HepG2 (cell line): ENCODE data around the gene C14orf93. TPM values are rescaled to one million over a fixed set of nuclear protein-coding genes. Genes with fewer than 3 reads are reported as not detected.

Experiments
- ATM ChIP-seq: fragments of 450-650 bp; IDR thresholded peaks from 2 replicates; pipeline ENCODE4 v1.7.1; 2017; ENCODE audit warnings: mild to moderate bottlenecking, borderline replicate concordance
- EED ChIP-seq: sonication (generic); formaldehyde crosslinking; IDR thresholded peaks from 2 replicates; pipeline ENCODE4 v1.5.0; 2020; ENCODE audit warnings: mild to moderate bottlenecking, missing genetic modification reagents
- ETV5 ChIP-seq: IDR thresholded peaks from 2 replicates; pipeline ENCODE4 v1.6.1; 2018; ENCODE audit warnings: missing biosample characterization, missing genetic modification reagents, inconsistent platforms, borderline replicate concordance
- FOXJ3 ChIP-seq: sonication (generic); formaldehyde crosslinking; IDR thresholded peaks from 2 replicates; pipeline ENCODE4 v1.4.0; 2020; ENCODE audit warnings: missing genetic modification reagents, mild to moderate bottlenecking, borderline replicate concordance
- FOXP1 ChIP-seq, 2 experiments: fragments of 450-650 bp in 1 of 2; IDR thresholded peaks; 2 replicates each; pipeline ENCODE4 v1.6.1; 2017 to 2018; ENCODE audit warnings: antibody characterized with exemption in 1 of 2
- JUNB ChIP-seq: sonication (generic); formaldehyde crosslinking; IDR thresholded peaks from 2 replicates; pipeline ENCODE4 v1.8.0; 2022; ENCODE audit warnings: missing genetic modification reagents, mild to moderate bottlenecking, borderline replicate concordance
- MAFG ChIP-seq: sonication (generic); formaldehyde crosslinking; IDR thresholded peaks from 2 replicates; pipeline ENCODE4 v1.5.1; 2020; ENCODE audit warnings: mild to moderate bottlenecking, missing genetic modification reagents
- NAIF1 ChIP-seq: sonication (generic); formaldehyde crosslinking; IDR thresholded peaks from 2 replicates; pipeline ENCODE4 v1.5.0; 2020; ENCODE audit warnings: mild to moderate bottlenecking, missing genetic modification reagents, borderline replicate concordance
- NFE2L2 ChIP-seq: fragments of 150-350 bp; IDR thresholded peaks from 2 replicates; pipeline ENCODE4 v1.6.1; 2014; ENCODE audit warnings: low read length
- NR3C1 ChIP-seq: sonication (generic); formaldehyde crosslinking; IDR thresholded peaks from 2 replicates; pipeline ENCODE4 v1.4.0; 2020; ENCODE audit warnings: missing genetic modification reagents
- NRL ChIP-seq: sonication (generic); formaldehyde crosslinking; IDR thresholded peaks from 2 replicates; pipeline ENCODE4 v1.5.0; 2020; ENCODE audit warnings: missing genetic modification reagents, mild to moderate bottlenecking, moderate library complexity, borderline replicate concordance
- SMAD1 ChIP-seq: sonication (generic); formaldehyde crosslinking; IDR thresholded peaks from 2 replicates; pipeline ENCODE4 v1.4.0; 2020; ENCODE audit warnings: missing genetic modification reagents, low read depth, mild to moderate bottlenecking, borderline replicate concordance
- SP1 ChIP-seq, 2 experiments: fragments of 450-650 bp in 1 of 2; sonication (generic) in 1 of 2; formaldehyde crosslinking in 1 of 2; IDR thresholded peaks; 2 replicates each; pipeline versions ENCODE4 v1.4.0 to v1.6.1; 2016 to 2020; ENCODE audit warnings: missing genetic modification reagents in 1 of 2
- SP140L ChIP-seq: sonication (generic); formaldehyde crosslinking; IDR thresholded peaks from 2 replicates; pipeline ENCODE4 v1.4.0; 2020; ENCODE audit warnings: missing genetic modification reagents, borderline replicate concordance
- ZNF20 ChIP-seq: sonication (generic); formaldehyde crosslinking; IDR thresholded peaks from 2 replicates; pipeline ENCODE4 v1.4.0; 2020; ENCODE audit warnings: mild to moderate bottlenecking, moderate library complexity, missing genetic modification reagents
- ZNF569 ChIP-seq: sonication (generic); formaldehyde crosslinking; IDR thresholded peaks from 2 replicates; pipeline ENCODE4 v1.5.0; 2020; ENCODE audit warnings: mild to moderate bottlenecking, missing genetic modification reagents, moderate library complexity, borderline replicate concordance
- ZNF607 ChIP-seq: sonication (generic); formaldehyde crosslinking; IDR thresholded peaks from 2 replicates; pipeline ENCODE4 v1.5.1; 2020; ENCODE audit warnings: missing genetic modification reagents, mild to moderate bottlenecking, borderline replicate concordance
- ZNF772 ChIP-seq: sonication (generic); formaldehyde crosslinking; IDR thresholded peaks from 2 replicates; pipeline ENCODE4 v1.5.0; 2020; ENCODE audit warnings: mild to moderate bottlenecking, missing genetic modification reagents
- ZNF773 ChIP-seq: sonication (generic); formaldehyde crosslinking; IDR thresholded peaks from 2 replicates; pipeline ENCODE4 v1.4.0; 2020; ENCODE audit warnings: missing genetic modification reagents, borderline replicate concordance
- ZNF816 ChIP-seq: sonication (generic); formaldehyde crosslinking; IDR thresholded peaks from 2 replicates; pipeline ENCODE4 v1.8.0; 2022; ENCODE audit warnings: missing genetic modification reagents, mild to moderate bottlenecking, borderline replicate concordance
- polyA plus RNA-seq, 8 experiments: library from polyadenylated mRNA; depleted of rRNA in 3 of 8; stranded (reverse) in 7 of 8; unstranded in 1 of 8; fragments of >200 nt; fragmentation: Illumina TruSeq in 4 of 8; extraction: Trizol in 4 of 8; gene quantifications; 2 replicates each; pipeline versions ENCODE4 v1.2.1 to v1.2.3, GENCODE V29; 2011 to 2016; ENCODE audit warnings: low read depth in 4 of 8, missing spikeins in 1 of 8, mixed read lengths in 1 of 8; ENCODE audit not compliant: insufficient read depth in 1 of 8
- total RNA-seq, 5 experiments: library from RNA; depleted of rRNA; stranded (reverse); fragments of >200 nt; fragmentation: Illumina TruSeq; extraction: Trizol; gene quantifications; 2 replicates each; pipeline ENCODE4 v1.2.3, GENCODE V29; 2016; ENCODE audit warnings: low read depth in 1 of 5
- TF ChIP-seq, protein P1 (sequence below): sonication (generic); formaldehyde crosslinking; IDR thresholded peaks from 2 replicates; pipeline ENCODE4 v1.4.0; 2020; ENCODE audit warnings: missing genetic modification reagents, borderline replicate concordance
- TF ChIP-seq, protein P2 (sequence below): sonication (generic); formaldehyde crosslinking; IDR thresholded peaks from 2 replicates; pipeline ENCODE4 v1.5.0; 2020; ENCODE audit warnings: mild to moderate bottlenecking, missing genetic modification reagents

Gene C14orf93
- total and polyA plus RNA-seq, 2 of the 13 experiments (the other 11 are each of a cell fraction or from before 2014, with no cell fraction given) = 11.4 to 22.5 TPM

DNA sequence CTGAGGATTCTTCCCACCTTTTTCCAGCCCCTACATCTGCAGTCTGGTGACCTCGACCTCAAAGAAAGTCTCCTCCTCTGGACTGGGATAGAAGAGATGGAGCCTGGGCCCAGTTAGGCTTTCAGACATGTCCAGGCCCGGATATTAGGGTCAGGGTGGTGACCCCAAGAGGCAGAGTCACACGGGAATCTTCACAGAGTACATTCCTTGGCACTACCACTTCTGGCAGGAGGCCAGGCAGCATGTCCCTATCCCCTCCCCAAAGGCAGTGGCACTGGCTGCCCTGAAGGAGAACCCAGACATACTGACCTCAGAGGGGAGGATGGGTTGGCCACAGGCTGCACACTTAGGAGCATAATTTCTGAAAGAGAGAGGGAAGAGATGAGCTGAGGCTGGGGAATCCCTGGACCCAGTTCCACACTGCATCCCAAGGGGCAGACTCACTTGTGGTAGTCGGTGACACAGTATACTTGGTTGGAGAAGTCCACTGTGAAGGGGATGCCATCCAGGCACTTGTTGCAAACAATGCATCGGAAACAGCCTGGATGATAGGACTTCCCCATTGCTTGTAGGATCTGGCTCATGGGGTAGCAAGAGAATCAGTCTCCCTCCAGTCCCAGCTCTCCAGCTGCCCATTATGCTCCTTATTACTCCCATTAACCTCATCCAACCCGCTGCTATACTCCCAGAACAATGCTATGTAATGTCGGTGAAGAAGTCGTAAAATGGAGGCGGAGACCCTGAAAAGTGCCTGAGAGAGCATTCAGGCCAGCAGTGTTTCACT lies 35.2 kb downstream of the C14orf93 start (continued):
- TF ChIP-seq SMAD1 (CRISPR knock-in tag) = peak; percentile 90; the same call in 1 of the 2 replicates
- TF ChIP-seq, protein P1, sequence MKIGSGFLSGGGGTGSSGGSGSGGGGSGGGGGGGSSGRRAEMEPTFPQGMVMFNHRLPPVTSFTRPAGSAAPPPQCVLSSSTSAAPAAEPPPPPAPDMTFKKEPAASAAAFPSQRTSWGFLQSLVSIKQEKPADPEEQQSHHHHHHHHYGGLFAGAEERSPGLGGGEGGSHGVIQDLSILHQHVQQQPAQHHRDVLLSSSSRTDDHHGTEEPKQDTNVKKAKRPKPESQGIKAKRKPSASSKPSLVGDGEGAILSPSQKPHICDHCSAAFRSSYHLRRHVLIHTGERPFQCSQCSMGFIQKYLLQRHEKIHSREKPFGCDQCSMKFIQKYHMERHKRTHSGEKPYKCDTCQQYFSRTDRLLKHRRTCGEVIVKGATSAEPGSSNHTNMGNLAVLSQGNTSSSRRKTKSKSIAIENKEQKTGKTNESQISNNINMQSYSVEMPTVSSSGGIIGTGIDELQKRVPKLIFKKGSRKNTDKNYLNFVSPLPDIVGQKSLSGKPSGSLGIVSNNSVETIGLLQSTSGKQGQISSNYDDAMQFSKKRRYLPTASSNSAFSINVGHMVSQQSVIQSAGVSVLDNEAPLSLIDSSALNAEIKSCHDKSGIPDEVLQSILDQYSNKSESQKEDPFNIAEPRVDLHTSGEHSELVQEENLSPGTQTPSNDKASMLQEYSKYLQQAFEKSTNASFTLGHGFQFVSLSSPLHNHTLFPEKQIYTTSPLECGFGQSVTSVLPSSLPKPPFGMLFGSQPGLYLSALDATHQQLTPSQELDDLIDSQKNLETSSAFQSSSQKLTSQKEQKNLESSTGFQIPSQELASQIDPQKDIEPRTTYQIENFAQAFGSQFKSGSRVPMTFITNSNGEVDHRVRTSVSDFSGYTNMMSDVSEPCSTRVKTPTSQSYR (CRISPR knock-in tag) = no peak
- TF ChIP-seq ZNF569 (CRISPR knock-in tag) = no peak
- no peak for TF ChIP-seq ZNF607 (CRISPR knock-in tag)
- TF ChIP-seq ZNF772 (CRISPR knock-in tag) = 0 out of 2 replicates have a peak, but pooled peaks have one; percentile 22
- no peak for TF ChIP-seq ZNF773 (CRISPR knock-in tag)
- no peak for TF ChIP-seq NFE2L2
- no peak for TF ChIP-seq SP1 (IDR thresholded peaks at IDR 0.05)
- no peak for TF ChIP-seq SP1 (CRISPR knock-in tag; IDR thresholded peaks at IDR 0.05)
- TF ChIP-seq NAIF1 (CRISPR knock-in tag) = no peak
- TF ChIP-seq ETV5 (CRISPR knock-in tag) = no peak
- TF ChIP-seq, protein P2, sequence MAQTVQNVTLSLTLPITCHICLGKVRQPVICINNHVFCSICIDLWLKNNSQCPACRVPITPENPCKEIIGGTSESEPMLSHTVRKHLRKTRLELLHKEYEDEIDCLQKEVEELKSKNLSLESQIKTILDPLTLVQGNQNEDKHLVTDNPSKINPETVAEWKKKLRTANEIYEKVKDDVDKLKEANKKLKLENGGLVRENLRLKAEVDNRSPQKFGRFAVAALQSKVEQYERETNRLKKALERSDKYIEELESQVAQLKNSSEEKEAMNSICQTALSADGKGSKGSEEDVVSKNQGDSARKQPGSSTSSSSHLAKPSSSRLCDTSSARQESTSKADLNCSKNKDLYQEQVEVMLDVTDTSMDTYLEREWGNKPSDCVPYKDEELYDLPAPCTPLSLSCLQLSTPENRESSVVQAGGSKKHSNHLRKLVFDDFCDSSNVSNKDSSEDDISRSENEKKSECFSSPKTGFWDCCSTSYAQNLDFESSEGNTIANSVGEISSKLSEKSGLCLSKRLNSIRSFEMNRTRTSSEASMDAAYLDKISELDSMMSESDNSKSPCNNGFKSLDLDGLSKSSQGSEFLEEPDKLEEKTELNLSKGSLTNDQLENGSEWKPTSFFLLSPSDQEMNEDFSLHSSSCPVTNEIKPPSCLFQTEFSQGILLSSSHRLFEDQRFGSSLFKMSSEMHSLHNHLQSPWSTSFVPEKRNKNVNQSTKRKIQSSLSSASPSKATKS (CRISPR knock-in tag) = no peak
- no peak for TF ChIP-seq FOXP1 (IDR thresholded peaks at IDR 0.05)
- TF ChIP-seq FOXP1 (CRISPR knock-in tag; IDR thresholded peaks at IDR 0.05) = no peak
- TF ChIP-seq MAFG (CRISPR knock-in tag) = no peak
- TF ChIP-seq NRL (CRISPR knock-in tag) = no peak
- no peak for TF ChIP-seq NR3C1 (CRISPR knock-in tag)
- no peak for TF ChIP-seq ZNF20 (CRISPR knock-in tag)
- no peak for TF ChIP-seq SP140L (CRISPR knock-in tag)
- no peak for TF ChIP-seq ATM
- TF ChIP-seq ZNF816 (CRISPR knock-in tag) = no peak
- TF ChIP-seq EED (CRISPR knock-in tag) = peak; percentile 28; the same call in 1 of the 2 replicates
- no peak for TF ChIP-seq JUNB (CRISPR knock-in tag)
- TF ChIP-seq FOXJ3 (CRISPR knock-in tag) = no peak
